ENCODE data around the gene AMIGO1. TPM values are rescaled to one million over a fixed set of nuclear protein-coding genes. Genes with fewer than 3 reads are reported as not detected.

The AMIGO1 gene
- total RNA-seq, 2 experiments from 2014 or later, result 8.2 to 9.4 TPM

DNA sequence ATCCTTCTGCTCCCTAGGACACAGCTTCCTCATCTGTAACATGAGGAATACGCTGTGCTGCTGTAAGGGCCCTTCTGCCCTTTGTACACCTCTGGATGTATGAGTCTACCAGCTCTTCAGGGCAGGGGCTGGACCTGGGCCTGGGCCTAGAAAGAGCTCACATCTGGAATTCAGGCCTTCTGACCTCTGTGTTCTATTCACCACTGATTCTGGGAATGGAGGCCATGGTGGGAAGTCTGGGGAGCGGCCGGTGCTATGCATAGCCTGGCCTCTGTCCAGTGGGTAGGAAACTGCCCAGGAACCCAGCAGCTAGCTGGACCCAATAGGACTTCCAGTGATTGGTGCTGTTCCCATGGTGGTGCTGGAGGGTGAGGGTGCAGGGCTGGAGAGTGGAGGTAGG is 19.2 kb upstream of the AMIGO1 start:
- H3K27me3 Mint-ChIP-seq, result peaks cover 7% of the 10 kb centered on the region
- no peak overlapping the region for H3K4me3 Mint-ChIP-seq
- no peak for DNase-seq
- peak overlapping the region; percentile 28 for H3K27ac Mint-ChIP-seq
- no peaks in the 10 kb centered on the region for H3K9me3 Mint-ChIP-seq
- H3K36me3 Mint-ChIP-seq, result no peaks in the 10 kb centered on the region
- ATAC-seq (ENCODE audit: low read depth), result no peak
- POLR2A ChIA-PET, result interaction anchor here (0.6 to 9.6 kb wide), 4 partner anchors 15 to 103 kb away, joined by 3 to 212 read pairs (median 7); partner anchors contain the start of genes AMIGO1, CYB561D1 and PSMA5
- peaks cover 31% of the 10 kb centered on the region for H3K4me1 Mint-ChIP-seq

DNA sequence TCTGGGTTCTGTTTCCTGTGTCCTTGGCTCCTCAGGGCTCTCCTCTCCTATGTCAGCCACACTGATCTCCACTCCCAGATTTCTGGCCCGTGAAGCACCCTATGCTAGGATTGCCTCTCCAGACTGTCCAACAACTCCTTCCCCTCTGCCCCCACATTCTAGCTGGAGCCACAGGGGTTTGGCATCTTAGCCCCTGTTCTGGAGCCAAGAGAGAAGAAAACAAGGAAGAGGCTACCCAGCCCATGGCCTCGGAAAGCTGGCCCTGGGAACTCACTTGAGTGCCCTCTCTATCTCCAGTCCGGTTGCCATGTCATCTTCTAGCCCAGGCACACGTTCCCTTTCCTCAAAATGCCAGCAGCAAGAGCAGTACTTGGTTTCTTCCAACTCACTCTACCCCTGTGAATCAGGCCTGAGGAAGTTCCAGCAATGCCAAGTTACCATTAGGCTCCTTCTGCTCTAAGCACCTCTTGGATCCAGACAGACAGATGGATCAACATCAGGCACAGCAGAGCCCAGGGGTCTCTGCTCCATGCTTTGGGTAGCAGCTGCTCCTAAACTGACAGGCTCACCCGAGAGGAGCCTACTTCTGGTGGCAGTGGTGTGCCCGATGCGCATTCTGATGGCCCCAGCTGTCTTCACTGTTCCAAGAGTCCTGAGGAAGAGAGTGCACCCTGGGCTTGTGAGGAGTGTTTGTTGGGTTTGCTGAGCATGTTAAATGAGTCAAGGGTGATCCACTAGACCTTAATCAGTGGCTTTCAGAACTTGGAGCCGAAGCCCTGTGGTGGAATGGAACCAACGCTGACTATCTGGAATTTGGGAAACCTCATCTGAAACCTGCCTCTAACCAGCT is 18.5 kb upstream of the AMIGO1 start:
- peaks cover 32% of the 10 kb centered on the region for H3K4me1 Mint-ChIP-seq
- POLR2A ChIA-PET, result interaction anchor here (0.6 to 9.6 kb wide), 4 partner anchors 14 to 102 kb away, joined by 3 to 212 read pairs (median 7); partner anchors contain the start of genes AMIGO1, CYB561D1 and PSMA5
- H3K36me3 Mint-ChIP-seq, result no peaks in the 10 kb centered on the region
- no peaks in the 10 kb centered on the region for H3K9me3 Mint-ChIP-seq
- ATAC-seq (ENCODE audit: low read depth), result no peak
- H3K4me3 Mint-ChIP-seq, result no peak overlapping the region
- no peak for DNase-seq
- H3K27ac Mint-ChIP-seq, result no peak overlapping the region
- peaks cover 7% of the 10 kb centered on the region for H3K27me3 Mint-ChIP-seq

DNA sequence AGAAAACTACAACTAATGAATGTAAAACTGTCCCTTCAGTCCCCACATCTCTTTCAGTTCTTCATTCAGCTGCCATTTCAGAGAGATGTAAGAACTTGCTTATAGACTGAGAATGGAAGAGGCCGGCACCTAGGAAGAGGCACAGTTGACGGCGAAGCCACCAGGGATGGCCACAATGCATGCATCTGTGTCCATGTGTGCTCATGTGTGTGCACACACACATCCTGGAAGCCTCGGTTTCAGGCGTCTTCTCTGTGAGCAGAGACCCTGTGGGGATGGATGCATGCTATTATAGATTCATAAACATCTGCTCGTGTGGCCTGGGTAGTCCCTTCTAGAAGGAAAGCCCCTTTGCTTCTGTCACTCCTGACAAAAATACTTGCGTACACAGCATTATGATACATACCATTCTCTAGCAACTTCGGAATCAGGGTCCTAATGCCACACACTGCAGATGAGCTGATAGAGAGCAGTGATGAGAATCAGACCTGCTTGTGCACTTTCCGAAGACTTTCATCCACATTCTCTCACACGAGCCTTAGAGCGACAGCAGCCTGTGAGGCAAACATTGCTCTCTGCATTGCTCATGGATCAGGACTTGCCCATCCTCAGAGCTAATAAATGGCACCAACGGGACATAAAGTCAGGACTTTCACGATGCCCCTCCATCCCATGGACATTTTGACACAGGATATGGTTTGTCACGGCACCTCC is 17.7 kb upstream of the AMIGO1 start:
- POLR2A ChIA-PET, result interaction anchor here (1.6 to 9.6 kb wide), 2 partner anchors 18 to 31 kb away, joined by 4 to 212 read pairs; partner anchors contain the start of genes AMIGO1 and CYB561D1

DNA sequence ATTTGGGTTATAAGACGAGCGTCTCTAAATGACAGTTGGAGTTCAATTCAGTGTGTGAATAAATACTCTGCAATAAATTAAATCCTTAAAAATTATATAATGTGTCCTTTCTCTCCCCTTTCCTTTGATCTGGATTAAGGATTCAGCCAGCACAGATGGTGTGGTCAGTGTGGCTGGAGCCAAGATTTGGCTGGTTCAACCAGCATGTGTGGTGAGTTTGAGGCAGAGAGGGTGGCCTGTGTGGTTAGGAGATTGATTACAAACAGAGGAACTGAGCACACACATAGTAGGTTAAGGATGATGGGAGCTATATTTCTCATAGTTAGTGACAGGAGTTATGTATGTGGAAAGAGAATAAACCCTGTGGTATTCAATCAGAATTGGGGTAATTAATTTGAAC is 14.2 kb upstream of the AMIGO1 start:
- POLR2A ChIA-PET, result interaction anchor here (0.6 to 1.9 kb wide), 3 partner anchors 8 to 21 kb away, joined by 3 to 8 read pairs (median 4); no protein-coding TSS in a partner anchor
- Mint-ChIP-seq H3K36me3 (no peaks in the 10 kb centered on the region), H3K27me3 (peaks cover 9% of the 10 kb centered on the region), H3K27ac (peak overlapping the region; percentile 61), H3K4me1 (peaks cover 4% of the 10 kb centered on the region), H3K9me3 (no peaks in the 10 kb centered on the region), H3K4me3 (no peak overlapping the region)
- DNase-seq, result no peak
- ATAC-seq (ENCODE audit: low read depth), result no peak

More for the DNA sequence above, 17.7 kb upstream of the AMIGO1 start:
- H3K36me3 Mint-ChIP-seq, result no peaks in the 10 kb centered on the region
- H3K27ac Mint-ChIP-seq, result no peak overlapping the region
- no peak for ATAC-seq (ENCODE audit: low read depth)
- peaks cover 7% of the 10 kb centered on the region for H3K27me3 Mint-ChIP-seq
- no peak overlapping the region for H3K4me3 Mint-ChIP-seq
- no peaks in the 10 kb centered on the region for H3K9me3 Mint-ChIP-seq
- DNase-seq, result no peak
- H3K4me1 Mint-ChIP-seq, result peaks cover 26% of the 10 kb centered on the region

DNA sequence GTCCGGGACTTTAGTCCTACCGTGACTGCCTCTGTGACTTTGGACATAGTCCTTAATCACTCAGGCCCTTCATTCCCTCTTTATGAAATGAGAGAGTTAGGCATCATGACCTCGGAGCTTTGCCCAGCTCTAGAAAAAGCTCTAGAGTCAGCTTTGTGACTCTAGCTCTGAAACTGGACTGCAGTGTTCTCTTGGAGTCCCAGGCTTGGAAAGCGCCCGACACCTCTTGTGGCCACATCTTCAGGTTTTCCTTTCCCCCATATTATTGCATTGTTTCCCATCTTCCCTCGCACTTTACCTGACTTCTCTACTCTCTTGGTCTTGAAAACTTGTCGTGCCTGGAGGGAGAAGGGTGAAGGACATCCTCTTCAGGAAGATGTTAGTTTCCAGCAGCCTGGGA is 12.5 kb upstream of the AMIGO1 start:
- Mint-ChIP-seq H3K9me3 (no peaks in the 10 kb centered on the region), H3K27ac (no peak overlapping the region), H3K4me1 (peaks cover 2% of the 10 kb centered on the region), H3K4me3 (no peak overlapping the region), H3K36me3 (no peaks in the 10 kb centered on the region), H3K27me3 (peaks cover 9% of the 10 kb centered on the region)
- DNase-seq (no peak), ATAC-seq (ENCODE audit: low read depth) (no peak)
- POLR2A ChIA-PET, result interaction anchor here (0.5 kb wide), 1 partner anchor 947 kb away, joined by 4 read pairs; no protein-coding TSS in a partner anchor

DNA sequence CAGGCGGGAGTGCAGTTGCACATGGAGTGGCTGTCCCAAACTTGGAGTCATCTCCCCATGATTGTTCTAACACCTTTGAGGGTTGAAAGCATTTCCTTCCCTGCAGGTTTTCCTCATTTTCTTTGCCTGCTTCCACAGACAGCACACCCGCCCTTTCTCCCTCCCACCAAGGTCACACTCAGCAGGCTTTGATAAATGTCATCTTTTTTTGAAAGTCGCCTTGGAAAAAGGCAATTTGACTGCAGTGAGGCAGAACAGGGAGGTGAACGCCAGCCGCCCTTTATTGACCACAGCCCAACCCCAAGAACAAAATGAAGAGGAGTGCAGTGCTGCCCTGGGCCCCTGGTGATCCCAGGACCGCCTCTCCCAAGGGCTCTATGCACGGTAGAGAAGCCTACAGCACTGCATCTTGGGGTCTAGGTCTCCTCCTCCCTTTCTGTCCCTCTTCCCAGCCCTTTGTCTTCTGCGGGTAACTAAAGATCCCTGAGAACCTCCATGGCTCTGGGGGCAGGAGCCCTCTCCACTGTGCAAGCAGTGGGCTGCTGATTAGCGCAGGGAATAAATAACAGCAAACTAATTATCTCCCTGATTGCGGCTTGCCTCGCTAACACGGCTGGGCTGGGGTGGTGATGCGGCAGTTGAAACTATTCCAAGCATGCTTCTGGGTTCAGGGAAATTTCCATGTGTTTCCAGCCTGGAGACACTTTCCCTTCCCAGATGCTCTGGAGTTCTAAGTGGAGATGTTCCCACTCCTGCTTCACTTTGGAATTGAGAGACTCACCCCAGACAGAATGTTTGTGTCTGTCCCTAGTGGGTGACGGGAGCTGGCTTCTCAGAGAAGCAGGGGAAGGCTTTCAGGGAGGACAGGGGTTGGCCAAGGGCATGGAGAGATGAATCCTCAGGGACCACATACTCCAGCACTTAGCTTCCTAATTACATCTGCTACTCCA is 11.8 kb upstream of the AMIGO1 start:
- DNase-seq (no peak), ATAC-seq (ENCODE audit: low read depth) (no peak)
- H3K36me3 Mint-ChIP-seq, result no peaks in the 10 kb centered on the region
- H3K9me3 Mint-ChIP-seq, result no peaks in the 10 kb centered on the region
- POLR2A ChIA-PET, result interaction anchor here (0.5 to 1.1 kb wide), 2 partner anchors 12 to 947 kb away, joined by 4 to 7 read pairs; partner anchors contain the start of gene AMIGO1
- H3K4me1 Mint-ChIP-seq, result peaks cover 2% of the 10 kb centered on the region
- no peak overlapping the region for H3K4me3 Mint-ChIP-seq
- peaks cover 7% of the 10 kb centered on the region for H3K27me3 Mint-ChIP-seq
- H3K27ac Mint-ChIP-seq, result no peak overlapping the region

DNA sequence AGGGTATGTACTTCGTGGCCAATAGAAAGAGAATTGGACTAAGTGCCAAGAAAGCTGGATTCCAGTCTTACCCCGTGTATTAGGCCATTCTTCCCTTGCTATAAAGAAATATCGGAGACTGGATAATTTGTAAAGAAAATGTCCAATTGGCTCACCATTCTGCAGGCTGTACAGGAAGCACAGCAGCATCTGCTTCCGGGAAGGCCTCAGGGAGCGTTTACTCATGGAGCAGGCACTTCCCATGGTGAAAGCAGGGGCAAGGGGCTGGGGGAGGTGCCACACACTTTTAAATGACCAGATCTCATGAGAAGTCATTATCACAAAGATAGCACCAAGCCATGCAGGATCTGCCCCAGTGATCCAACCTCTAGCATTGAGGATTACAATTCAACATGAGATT is 7.8 kb upstream of the AMIGO1 start:
- Mint-ChIP-seq H3K4me1 (peaks cover 3% of the 10 kb centered on the region), H3K4me3 (no peak overlapping the region), H3K36me3 (no peaks in the 10 kb centered on the region), H3K9me3 (no peaks in the 10 kb centered on the region), H3K27ac (no peak overlapping the region), H3K27me3 (peaks cover 5% of the 10 kb centered on the region)
- ATAC-seq (ENCODE audit: low read depth) (no peak), DNase-seq (no peak)
- POLR2A ChIA-PET, result no interaction called here

DNA sequence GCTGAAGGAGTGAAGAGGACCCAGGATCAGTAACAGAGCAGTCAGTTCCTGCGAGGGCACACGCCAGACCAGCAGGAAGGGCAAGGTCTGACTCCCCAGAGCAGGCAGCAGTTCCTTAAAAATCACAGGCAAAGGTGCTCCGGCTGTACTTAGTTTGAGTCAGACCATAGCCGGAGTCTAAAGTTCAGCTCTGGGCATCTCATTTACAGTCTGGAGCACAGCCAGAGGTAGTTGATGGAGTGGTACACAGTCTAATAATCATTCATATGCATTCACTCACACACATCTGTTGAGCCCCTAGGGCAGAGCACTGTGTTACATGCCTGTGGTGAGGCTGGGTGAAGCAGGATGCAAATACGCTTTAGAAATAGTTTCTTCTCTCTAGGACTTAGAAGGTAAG is 7.3 kb upstream of the AMIGO1 start:
- ATAC-seq (ENCODE audit: low read depth) (no peak), DNase-seq (no peak)
- Mint-ChIP-seq H3K36me3 (no peaks in the 10 kb centered on the region), H3K9me3 (no peaks in the 10 kb centered on the region), H3K27ac (no peak overlapping the region), H3K4me1 (peaks cover 3% of the 10 kb centered on the region), H3K4me3 (no peak overlapping the region), H3K27me3 (peaks cover 7% of the 10 kb centered on the region)
- POLR2A ChIA-PET, result interaction anchor here (1.7 kb wide), 1 partner anchor 23 kb away, joined by 3 read pairs; the partner anchor contains the start of gene CYB561D1

DNA sequence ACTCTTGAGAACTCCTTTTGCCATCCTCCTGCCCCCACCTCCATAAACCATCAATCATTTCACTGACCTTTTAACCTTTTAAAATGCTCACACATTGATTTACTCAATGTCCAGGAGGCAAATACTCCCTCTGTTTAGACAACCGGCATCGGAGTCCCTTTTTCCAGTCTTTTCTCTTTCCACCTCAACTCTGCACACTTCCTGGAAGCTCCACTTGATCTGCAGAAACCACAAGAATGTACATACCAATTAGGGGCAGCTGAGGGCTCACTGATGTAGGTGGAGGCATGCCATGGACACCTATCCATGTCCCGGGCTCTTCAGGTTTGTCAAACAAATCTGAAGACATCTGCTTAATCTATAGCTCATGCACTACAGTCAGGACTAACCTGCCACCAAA is 5.3 kb upstream of the AMIGO1 start:
- DNase-seq (no peak), ATAC-seq (ENCODE audit: low read depth) (no peak)
- Mint-ChIP-seq H3K36me3 (no peaks in the 10 kb centered on the region), H3K4me1 (peaks cover 18% of the 10 kb centered on the region), H3K4me3 (no peak overlapping the region), H3K27ac (no peak overlapping the region), H3K27me3 (peaks cover 17% of the 10 kb centered on the region), H3K9me3 (no peaks in the 10 kb centered on the region)
- POLR2A ChIA-PET, result interaction anchor here (0.7 kb wide), 1 partner anchor 9 kb away, joined by 4 read pairs; no protein-coding TSS in a partner anchor

DNA sequence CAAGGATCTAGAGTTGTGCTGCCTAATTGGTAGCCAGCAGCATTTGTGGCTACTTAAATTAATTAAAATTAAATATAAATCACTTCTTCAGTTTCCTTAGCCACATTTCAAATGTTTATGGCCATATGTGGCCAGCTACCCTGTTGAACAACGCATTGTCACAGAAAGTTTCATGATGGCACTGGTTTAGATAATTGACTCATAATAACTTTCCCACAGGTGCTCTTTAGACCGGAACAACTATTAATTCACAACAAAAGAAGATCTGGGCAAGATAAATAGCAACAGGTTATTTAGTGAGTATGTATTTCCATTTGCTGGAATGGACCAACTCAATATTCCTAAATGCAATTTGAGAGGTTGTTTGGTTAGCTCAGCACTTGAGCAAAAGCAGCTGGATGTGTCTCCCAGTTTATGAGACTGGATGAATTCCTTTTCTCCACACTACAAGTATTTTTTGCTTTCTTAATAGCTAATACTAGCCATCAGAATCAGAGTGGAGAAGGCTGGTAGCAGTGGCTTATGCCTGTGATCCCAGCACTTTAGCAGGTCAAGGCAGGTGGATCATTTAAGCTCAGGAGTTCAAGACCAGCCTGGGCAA is 3.7 kb upstream of the AMIGO1 start:
- POLR2A ChIA-PET, result interaction anchor here (0.7 to 1.3 kb wide), 3 partner anchors 17 to 327 kb away, joined by 3 to 5 read pairs (median 4); partner anchors contain the start of gene CYB561D1
- H3K36me3 Mint-ChIP-seq, result no peaks in the 10 kb centered on the region
- peaks cover 22% of the 10 kb centered on the region for H3K27me3 Mint-ChIP-seq
- H3K4me3 Mint-ChIP-seq, result no peak overlapping the region
- H3K9me3 Mint-ChIP-seq, result no peaks in the 10 kb centered on the region
- peaks cover 28% of the 10 kb centered on the region for H3K4me1 Mint-ChIP-seq
- DNase-seq, result no peak
- no peak for ATAC-seq (ENCODE audit: low read depth)
- no peak overlapping the region for H3K27ac Mint-ChIP-seq

DNA sequence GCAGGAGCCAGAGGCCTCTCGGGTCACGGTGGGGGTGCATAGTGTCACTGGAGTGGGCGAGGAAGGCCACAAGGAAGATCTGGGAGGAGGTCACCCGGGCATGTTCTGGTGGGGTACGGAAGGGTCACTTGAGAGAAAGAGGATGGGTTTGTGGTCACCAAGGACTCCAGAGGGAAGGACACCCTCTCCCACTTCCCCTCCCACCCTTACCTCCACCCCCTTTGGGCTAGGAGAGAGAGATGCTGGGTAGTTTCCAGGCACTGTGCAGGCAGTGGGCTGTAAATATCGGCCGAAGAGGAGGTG is 703 bp downstream of the AMIGO1 start:
- Mint-ChIP-seq H3K36me3 (peaks cover 10% of the 10 kb centered on the region), H3K9me3 (no peaks in the 10 kb centered on the region), H3K4me3 (peak overlapping the region; percentile 83), H3K4me1 (peaks cover 49% of the 10 kb centered on the region), H3K27ac (peak overlapping the region; percentile 64), H3K27me3 (peaks cover 22% of the 10 kb centered on the region)
- DNase-seq (no peak), ATAC-seq (ENCODE audit: low read depth) (no peak)
- POLR2A ChIA-PET, result interaction anchor here (1.3 to 2.8 kb wide), 4 partner anchors 10 to 24 kb away, joined by 4 to 16 read pairs (median 10); no protein-coding TSS in a partner anchor
